WERI-Rb-1 (cell line): ENCODE data around the gene TRIM65.

Experiments used
- DNase-seq: peaks from one replicate; pipeline ENCODE4 v3.0.0-alpha.2; 2020
- H3K27ac ChIP-seq: fragments of 250-450 bp; sonication (Bioruptor Pico); 2 replicates; pipeline ENCODE4 v1.5.1; 2020; ENCODE audit warnings: mild to moderate bottlenecking, moderate library complexity
- H3K27me3 ChIP-seq: fragments of 250-450 bp; sonication (Bioruptor Pico); 2 replicates; pipeline ENCODE4 v1.5.1; 2021; ENCODE audit warnings: mild to moderate bottlenecking, low read depth, moderate library complexity; ENCODE audit not compliant: insufficient read depth, severe bottlenecking
- H3K36me3 ChIP-seq: fragments of 250-450 bp; sonication (Bioruptor Pico); 2 replicates; pipeline ENCODE4 v1.5.1; 2020; ENCODE audit warnings: mild to moderate bottlenecking, moderate library complexity
- H3K4me3 ChIP-seq: 2 replicates; pipeline ENCODE4 v1.5.1; 2011; ENCODE audit warnings: low read depth, mild to moderate bottlenecking, control low read depth, low read length
- H3K9me3 ChIP-seq: fragments of 250-450 bp; sonication (Bioruptor Pico); 2 replicates; pipeline ENCODE4 v1.5.1; 2021; ENCODE audit warnings: mild to moderate bottlenecking, moderate library complexity; ENCODE audit not compliant: severe bottlenecking
- CTCF ChIP-seq: IDR thresholded peaks from 2 replicates; pipeline ENCODE4 v1.5.1; 2011; ENCODE audit warnings: low read depth, mild to moderate bottlenecking, control low read depth, inconsistent platforms, low read length

The TRIM65 gene

GRCh38 chr17:75940727-75941441, 44.1 kb upstream of the TRIM65 start, which contains the start of gene FBF1:
Gene FBF1, minus strand, starts transcription at chr17:75941042. Its CDS starts 2,893 bp downstream, at chr17:75938149.
- peak; percentile 99 for DNase-seq
- peak within 1 kb of the TSS; percentile 97 for H3K4me3 ChIP-seq
- no peaks in the 10 kb centered on the region for H3K27me3 ChIP-seq
- TF ChIP-seq CTCF: no peak
- H3K27ac ChIP-seq: peak within 1 kb of the TSS; percentile 95
- H3K9me3 ChIP-seq: peaks cover 3% of the 10 kb centered on the region
- peaks cover 15% of the 10 kb centered on the region for H3K36me3 ChIP-seq

- peaks cover 3% of the 10 kb centered on the region for H3K9me3 ChIP-seq
- H3K4me3 ChIP-seq: no peak overlapping the region
- H3K27me3 ChIP-seq: no peaks in the 10 kb centered on the region
- H3K36me3 ChIP-seq: no peaks in the 10 kb centered on the region; the same call in 1 of the 2 replicates
- no peak for TF ChIP-seq CTCF
- DNase-seq: no peak
- H3K27ac ChIP-seq: no peak overlapping the region
Observed at GRCh38 chr17:75937652-75938051, 40.9 kb upstream of the TRIM65 start.

GRCh38 chr17:75933808-75934207, 37.1 kb upstream of the TRIM65 start:
- peaks cover 3% of the 10 kb centered on the region for H3K9me3 ChIP-seq
- no peak for DNase-seq
- no peak overlapping the region for H3K27ac ChIP-seq
- no peak for TF ChIP-seq CTCF
- H3K36me3 ChIP-seq: peaks cover 3% of the 10 kb centered on the region
- H3K27me3 ChIP-seq: no peaks in the 10 kb centered on the region
- H3K4me3 ChIP-seq: no peak overlapping the region

GRCh38 chr17:75932852-75933251, 36.1 kb upstream of the TRIM65 start:
- peaks cover 3% of the 10 kb centered on the region for H3K36me3 ChIP-seq
- DNase-seq: no peak
- H3K9me3 ChIP-seq: peaks cover 3% of the 10 kb centered on the region
- H3K4me3 ChIP-seq: no peak overlapping the region
- no peak overlapping the region for H3K27ac ChIP-seq
- H3K27me3 ChIP-seq: no peaks in the 10 kb centered on the region
- TF ChIP-seq CTCF: no peak

- Histone ChIP-seq H3K27me3 (no peaks in the 10 kb centered on the region), H3K4me3 (no peak overlapping the region), H3K9me3 (no peaks in the 10 kb centered on the region), H3K36me3 (peaks cover 6% of the 10 kb centered on the region), H3K27ac (no peak overlapping the region)
- TF ChIP-seq CTCF: no peak
- no peak for DNase-seq
Observed at GRCh38 chr17:75931062-75931461, 34.3 kb upstream of the TRIM65 start.

GRCh38 chr17:75927286-75927922, 30.7 kb upstream of the TRIM65 start:
- Histone ChIP-seq H3K4me3 (no peak overlapping the region), H3K36me3 (peaks cover 23% of the 10 kb centered on the region), H3K27ac (no peak overlapping the region), H3K27me3 (no peaks in the 10 kb centered on the region), H3K9me3 (no peaks in the 10 kb centered on the region)
- peak; percentile 84 for TF ChIP-seq CTCF
- DNase-seq: peak; percentile 80
